ENCODE results near the gene KDM6A. TPM values are rescaled to one million over a fixed set of nuclear protein-coding genes. Genes with fewer than 3 reads are reported as not detected.
A peak's percentile ranks its signal among the peaks of the same experiment; 100 is the strongest.
"Not testable (repeated sequence)": the region's sequence is repeated elsewhere in the genome, so short reads cannot be mapped to it uniquely, and the experiment has no call there.

The KDM6A gene
- total RNA-seq, 1 donor from 2014 or later: 50.0 TPM

- no peak for DNase-seq (ENCODE audit: low read depth)
Observed at GRCh38 chrX:45007598-45007997, 134.6 kb downstream of the KDM6A start.

GRCh38 chrX:45009371-45010000, 136.5 kb downstream of the KDM6A start:
- DNase-seq (ENCODE audit: low read depth): peak; percentile 22

GRCh38 chrX:45011131-45011530, 138.1 kb downstream of the KDM6A start:
- peak; percentile 79 for DNase-seq (ENCODE audit: low read depth)

- no peak for DNase-seq (ENCODE audit: low read depth)
Observed at GRCh38 chrX:45011597-45011996, 138.6 kb downstream of the KDM6A start.

- DNase-seq (ENCODE audit: low read depth): no peak
Observed at GRCh38 chrX:45017946-45018345, 145.0 kb downstream of the KDM6A start.

GRCh38 chrX:45022150-45022549, 149.2 kb downstream of the KDM6A start:
- no peak for DNase-seq (ENCODE audit: low read depth)

- no peak for DNase-seq (ENCODE audit: low read depth)
Observed at GRCh38 chrX:45024501-45024900, 151.5 kb downstream of the KDM6A start.

GRCh38 chrX:45026036-45026435, 153.0 kb downstream of the KDM6A start:
- DNase-seq (ENCODE audit: low read depth): no peak

GRCh38 chrX:45031830-45032378, 158.9 kb downstream of the KDM6A start:
- DNase-seq (ENCODE audit: low read depth): no peak

- no peak for DNase-seq (ENCODE audit: low read depth)
Observed at GRCh38 chrX:45035071-45035470, 162.1 kb downstream of the KDM6A start.

- no peak for DNase-seq (ENCODE audit: low read depth)
Observed at GRCh38 chrX:45036161-45036560, 163.2 kb downstream of the KDM6A start.

GRCh38 chrX:45040137-45040536, 167.1 kb downstream of the KDM6A start:
- not testable (repeated sequence) for DNase-seq (ENCODE audit: low read depth)

- DNase-seq (ENCODE audit: low read depth): no peak
Observed at GRCh38 chrX:45046417-45046816, 173.4 kb downstream of the KDM6A start.

GRCh38 chrX:45050558-45050957, 177.6 kb downstream of the KDM6A start:
- no peak for DNase-seq (ENCODE audit: low read depth)

- no peak for DNase-seq (ENCODE audit: low read depth)
Observed at GRCh38 chrX:45056428-45057145, 183.6 kb downstream of the KDM6A start.

GRCh38 chrX:45059906-45060305, 186.9 kb downstream of the KDM6A start:
- DNase-seq (ENCODE audit: low read depth): not testable (repeated sequence)

GRCh38 chrX:45063319-45064095, 190.5 kb downstream of the KDM6A start:
- DNase-seq (ENCODE audit: low read depth): peak; percentile 63

- no peak for DNase-seq (ENCODE audit: low read depth)
Observed at GRCh38 chrX:45068569-45068968, 195.6 kb downstream of the KDM6A start.

GRCh38 chrX:45070116-45071007, 197.4 kb downstream of the KDM6A start:
- DNase-seq (ENCODE audit: low read depth): peak; percentile 55

GRCh38 chrX:45073011-45073410, 200.0 kb downstream of the KDM6A start:
- not testable (repeated sequence) for DNase-seq (ENCODE audit: low read depth)

- DNase-seq (ENCODE audit: low read depth): no peak
Observed at GRCh38 chrX:45077748-45078424, 204.9 kb downstream of the KDM6A start.
